OCI-LY7 (cell line): ENCODE data around the gene LFNG. TPM values are rescaled to one million over a fixed set of nuclear protein-coding genes. Genes with fewer than 3 reads are reported as not detected.

ENCODE experiments used
- BruUV-seq: library from RNA; stranded (reverse); fragments of 400-500 nt; replicated peaks from 2 replicates; lab custom pipeline; 2021; lab: Mats Ljungman, UMichigan
- CTCF ChIA-PET: fragments of 300-600 bp; sonication (Branson Sonifier 250); formaldehyde crosslinking; loops from one replicate; lab custom pipeline; 2022; ENCODE audit warnings: antibody characterized with exemption; ENCODE audit not compliant: unreplicated experiment; lab: Charles Lee
- POLR2A ChIA-PET: fragments of 300-600 bp; sonication (Branson Sonifier 250); formaldehyde crosslinking; loops from one replicate; lab custom pipeline; 2022; ENCODE audit warnings: antibody characterized with exemption; lab: Charles Lee
- DNase-seq: peaks from one replicate; pipeline ENCODE4 v3.0.0-alpha.2; 2015; ENCODE audit warnings: low spot score
- H2AFZ ChIP-seq: fragments of 200-600 bp; sonication (generic), shearing (Covaris generic); 2 replicates; pipeline ENCODE4 v1.6.1; 2014; ENCODE audit warnings: mild to moderate bottlenecking, antibody characterized with exemption, low read length, moderate library complexity
- H3K27ac ChIP-seq: fragments of 200-600 bp; sonication (generic); 2 replicates; pipeline ENCODE4 v1.5.1; 2014; ENCODE audit warnings: mixed run types, low read depth, mild to moderate bottlenecking, moderate library complexity, low read length, inconsistent platforms; ENCODE audit not compliant: poor library complexity, severe bottlenecking
- H3K36me3 ChIP-seq: fragments of 200-600 bp; sonication (generic); 2 replicates; pipeline ENCODE4 v1.6.1; 2014; ENCODE audit warnings: mild to moderate bottlenecking, antibody characterized with exemption, low read length, moderate library complexity, mixed read lengths; ENCODE audit not compliant: insufficient read depth
- H3K4me1 ChIP-seq: fragments of 200-600 bp; sonication (generic); 2 replicates; pipeline ENCODE4 v1.5.1; 2014; ENCODE audit warnings: mild to moderate bottlenecking, low read length; ENCODE audit not compliant: insufficient read depth, poor library complexity, severe bottlenecking
- H3K4me2 ChIP-seq: fragments of 200-600 bp; sonication (generic); 2 replicates; pipeline ENCODE4 v1.6.1; 2014; ENCODE audit warnings: mild to moderate bottlenecking, low read length
- H3K4me3 ChIP-seq: fragments of 200-600 bp; sonication (generic); 2 replicates; pipeline ENCODE4 v1.5.1; 2014; ENCODE audit warnings: mild to moderate bottlenecking, low read depth, low read length; ENCODE audit not compliant: poor library complexity, severe bottlenecking
- H3K79me2 ChIP-seq: fragments of 200-600 bp; sonication (generic); 2 replicates; pipeline ENCODE4 v1.6.1; 2016; ENCODE audit warnings: low read depth, mild to moderate bottlenecking, low read length, moderate library complexity, mixed read lengths; ENCODE audit not compliant: insufficient read depth
- H3K9me2 ChIP-seq: fragments of 200-600 bp; sonication (generic); 2 replicates; pipeline ENCODE4 v1.6.1; 2016; ENCODE audit warnings: mild to moderate bottlenecking, low read length, mixed read lengths; ENCODE audit not compliant: insufficient read depth
- H3K9me3 ChIP-seq: fragments of 200-600 bp; sonication (generic); 2 replicates; pipeline ENCODE4 v1.6.1; 2014; ENCODE audit warnings: mild to moderate bottlenecking, mixed run types, low read length, mixed read lengths
- H4K20me1 ChIP-seq: fragments of 200-600 bp; sonication (generic); 2 replicates; pipeline ENCODE4 v1.6.1; 2014; ENCODE audit warnings: mild to moderate bottlenecking, antibody characterized with exemption, low read length, moderate library complexity, mixed read lengths; ENCODE audit not compliant: insufficient read depth
- EZH2phosphoT487 ChIP-seq: fragments of 200-600 bp; sonication (generic); IDR thresholded peaks from 2 replicates; pipeline ENCODE4 v1.6.1; 2018; ENCODE audit warnings: low read depth, borderline replicate concordance, mild to moderate bottlenecking, mixed run types, antibody characterized with exemption, low read length, moderate library complexity, mixed read lengths
- intact Hi-C: fragments of 100-400 bp; cut with micrococcal nuclease; formaldehyde crosslinking; loops from one replicate; pipeline ENCODE4 v1.10.0; 2022; ENCODE audit not compliant: unreplicated experiment
- total RNA-seq, 2 experiments: library from RNA; depleted of rRNA in 1 of 2; stranded (reverse); fragments of >200 nt in 1 of 2; shearing (Covaris generic) in 1 of 2; gene quantifications; 2 replicates each; pipeline ENCODE4 v1.2.3, GENCODE V29; 2014 to 2022
- TF ChIP-seq, protein P1 (sequence below): fragments of 200-600 bp; sonication (generic); conservative IDR thresholded peaks from 2 replicates; pipeline ENCODE4 v1.5.1; 2014; ENCODE audit warnings: mild to moderate bottlenecking, antibody characterized with exemption, low read length, moderate library complexity, mixed read lengths

The LFNG gene
- total RNA-seq, 2 experiments from 2014 or later = 1.2 to 2.1 TPM

- Histone ChIP-seq H3K9me2 (no peaks in the 10 kb centered on the region), H3K27ac (no peak overlapping the region), H4K20me1 (no peaks in the 10 kb centered on the region; the same call in 1 of the 2 replicates), H2AFZ (no peak overlapping the region), H3K9me3 (no peaks in the 10 kb centered on the region), H3K4me2 (no peak overlapping the region), H3K4me1 (no peaks in the 10 kb centered on the region), H3K36me3 (no peaks in the 10 kb centered on the region), H3K4me3 (no peak overlapping the region), H3K79me2 (no peaks in the 10 kb centered on the region)
- POLR2A ChIA-PET = interaction anchor here (0.6 kb wide), 1 partner anchor 8 kb away, joined by 3 read pairs; no protein-coding TSS in a partner anchor
- BruUV-seq = no TSS peak
- CTCF ChIA-PET = interaction anchor here (1.0 kb wide), 1 partner anchor 31 kb away, joined by 4 read pairs; no protein-coding TSS in a partner anchor
- DNase-seq = no peak
- intact Hi-C loops = no loop called here
- no peak for TF ChIP-seq EZH2phosphoT487
- TF ChIP-seq, protein P1, sequence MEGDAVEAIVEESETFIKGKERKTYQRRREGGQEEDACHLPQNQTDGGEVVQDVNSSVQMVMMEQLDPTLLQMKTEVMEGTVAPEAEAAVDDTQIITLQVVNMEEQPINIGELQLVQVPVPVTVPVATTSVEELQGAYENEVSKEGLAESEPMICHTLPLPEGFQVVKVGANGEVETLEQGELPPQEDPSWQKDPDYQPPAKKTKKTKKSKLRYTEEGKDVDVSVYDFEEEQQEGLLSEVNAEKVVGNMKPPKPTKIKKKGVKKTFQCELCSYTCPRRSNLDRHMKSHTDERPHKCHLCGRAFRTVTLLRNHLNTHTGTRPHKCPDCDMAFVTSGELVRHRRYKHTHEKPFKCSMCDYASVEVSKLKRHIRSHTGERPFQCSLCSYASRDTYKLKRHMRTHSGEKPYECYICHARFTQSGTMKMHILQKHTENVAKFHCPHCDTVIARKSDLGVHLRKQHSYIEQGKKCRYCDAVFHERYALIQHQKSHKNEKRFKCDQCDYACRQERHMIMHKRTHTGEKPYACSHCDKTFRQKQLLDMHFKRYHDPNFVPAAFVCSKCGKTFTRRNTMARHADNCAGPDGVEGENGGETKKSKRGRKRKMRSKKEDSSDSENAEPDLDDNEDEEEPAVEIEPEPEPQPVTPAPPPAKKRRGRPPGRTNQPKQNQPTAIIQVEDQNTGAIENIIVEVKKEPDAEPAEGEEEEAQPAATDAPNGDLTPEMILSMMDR = no peak
Measured at GRCh38 chr7:2500701-2501100, 18.9 kb upstream of the LFNG start.

DNA sequence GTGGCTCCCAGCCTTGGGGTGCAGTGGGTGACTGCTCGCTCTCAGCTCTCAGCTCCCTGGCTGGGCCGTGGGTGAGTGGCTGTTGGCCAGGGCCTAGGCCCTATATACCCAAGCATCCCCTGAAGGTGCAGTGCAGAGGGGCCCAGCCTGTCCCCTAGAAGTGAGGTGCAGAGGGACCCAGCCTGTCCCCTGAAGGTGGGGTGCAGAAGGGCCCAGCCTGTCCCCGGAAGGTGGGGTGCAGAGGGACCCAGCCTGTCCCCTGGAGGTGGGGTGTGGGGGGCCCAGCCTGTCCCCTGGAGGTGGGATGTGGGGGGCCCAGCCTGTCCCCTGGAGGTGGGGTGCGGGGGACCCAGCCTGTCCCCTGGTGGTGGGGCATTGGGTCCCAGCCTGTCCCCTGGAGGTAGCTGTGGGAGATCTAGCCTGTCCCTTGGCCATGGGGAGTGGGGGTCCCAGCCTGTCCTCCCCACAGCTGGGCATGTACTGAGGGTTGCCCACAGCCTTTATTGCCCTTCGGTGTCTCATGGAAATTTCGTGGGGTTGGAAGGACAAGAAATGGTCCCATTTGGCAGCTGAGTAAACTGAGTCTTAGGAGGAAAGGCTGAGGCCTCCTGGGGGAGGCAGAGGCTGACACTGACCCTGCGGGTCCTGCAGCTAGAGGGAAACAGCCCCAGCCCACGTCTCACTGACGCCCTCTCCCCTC lies 17.5 kb upstream of the LFNG start:
- Histone ChIP-seq H3K36me3 (no peaks in the 10 kb centered on the region), H3K4me3 (no peak overlapping the region), H3K4me1 (no peaks in the 10 kb centered on the region), H3K27ac (no peak overlapping the region), H3K9me2 (no peaks in the 10 kb centered on the region), H3K79me2 (no peaks in the 10 kb centered on the region), H4K20me1 (no peaks in the 10 kb centered on the region; the same call in 1 of the 2 replicates), H3K9me3 (no peaks in the 10 kb centered on the region), H2AFZ (no peak overlapping the region), H3K4me2 (no peak overlapping the region)
- TF ChIP-seq, protein P1 = no peak
- TF ChIP-seq EZH2phosphoT487 = no peak
- ChIA-PET CTCF (interaction anchor here (1.0 kb wide), 1 partner anchor 33 kb away, joined by 4 read pairs; no protein-coding TSS in a partner anchor), POLR2A (interaction anchor here (0.7 kb wide), 1 partner anchor 49 kb away, joined by 3 read pairs; no protein-coding TSS in a partner anchor)
- no peak for DNase-seq
- no TSS peak for BruUV-seq
- intact Hi-C loops = no loop called here

- no TSS peak for BruUV-seq
- CTCF ChIA-PET = no interaction called here
Measured at GRCh38 chr7:2502647-2502966, 17.0 kb upstream of the LFNG start.

More at GRCh38 chr7:2502647-2502966, 17.0 kb upstream of the LFNG start:
- Histone ChIP-seq H2AFZ (no peak overlapping the region), H3K36me3 (no peaks in the 10 kb centered on the region), H3K4me2 (no peak overlapping the region), H3K4me3 (no peak overlapping the region), H3K9me2 (no peaks in the 10 kb centered on the region), H3K79me2 (no peaks in the 10 kb centered on the region), H4K20me1 (no peaks in the 10 kb centered on the region), H3K4me1 (no peaks in the 10 kb centered on the region), H3K27ac (no peak overlapping the region), H3K9me3 (no peaks in the 10 kb centered on the region)
- intact Hi-C loops = no loop called here
- DNase-seq = no peak
- no peak for TF ChIP-seq EZH2phosphoT487
- TF ChIP-seq, protein P1 = no peak
- POLR2A ChIA-PET = no interaction called here
